Measurements from ENCODE around the gene ABLIM2.

Gene ABLIM2

GRCh38 chr4:8118035-8118434 lies 40.6 kb downstream of the ABLIM2 start:
- DNase-seq, result no peak

- DNase-seq, result no peak
Measured at GRCh38 chr4:8117278-8117682, 41.3 kb downstream of the ABLIM2 start.

GRCh38 chr4:8115916-8116315 lies 42.7 kb downstream of the ABLIM2 start:
- DNase-seq, result no peak

GRCh38 chr4:8115203-8115520 lies 43.5 kb downstream of the ABLIM2 start:
- no peak for DNase-seq

GRCh38 chr4:8114456-8115202 lies 44.0 kb downstream of the ABLIM2 start:
- DNase-seq, result no peak

- no peak for DNase-seq
Measured at GRCh38 chr4:8113611-8114377, 44.8 kb downstream of the ABLIM2 start.

- no peak for DNase-seq
Measured at GRCh38 chr4:8112672-8113071, 45.9 kb downstream of the ABLIM2 start.

GRCh38 chr4:8112036-8112576 lies 46.5 kb downstream of the ABLIM2 start:
- no peak for DNase-seq

GRCh38 chr4:8110071-8110986 lies 48.3 kb downstream of the ABLIM2 start:
- DNase-seq, result no peak

GRCh38 chr4:8109406-8110065 lies 49.1 kb downstream of the ABLIM2 start:
- DNase-seq, result no peak

- no peak for DNase-seq
Measured at GRCh38 chr4:8108991-8109390, 49.6 kb downstream of the ABLIM2 start.

GRCh38 chr4:8108261-8108660 lies 50.4 kb downstream of the ABLIM2 start:
- DNase-seq, result no peak

- DNase-seq, result no peak
Measured at GRCh38 chr4:8107146-8107657, 51.4 kb downstream of the ABLIM2 start.

- DNase-seq, result no peak
Measured at GRCh38 chr4:8106451-8107025, 52.1 kb downstream of the ABLIM2 start.

- DNase-seq, result no peak
Measured at GRCh38 chr4:8105306-8106100, 53.1 kb downstream of the ABLIM2 start.

- no peak for DNase-seq
Measured at GRCh38 chr4:8104491-8105305, 53.9 kb downstream of the ABLIM2 start.

- no peak for DNase-seq
Measured at GRCh38 chr4:8103421-8104390, 54.9 kb downstream of the ABLIM2 start.

GRCh38 chr4:8102831-8103230 lies 55.8 kb downstream of the ABLIM2 start:
- DNase-seq, result no peak

GRCh38 chr4:8102076-8102355 lies 56.6 kb downstream of the ABLIM2 start:
- DNase-seq, result no peak
